CD4-positive, alpha-beta T cell treated with Interleukin-2 at 100 ng/mL for 4 hours (primary cell): ENCODE measurements around the gene FOXI3.

Experiments
- DNase-seq: peaks from one replicate; pipeline ENCODE4 v3.0.0-alpha.2; 2020; ENCODE audit warnings: low spot score

FOXI3 gene

DNA sequence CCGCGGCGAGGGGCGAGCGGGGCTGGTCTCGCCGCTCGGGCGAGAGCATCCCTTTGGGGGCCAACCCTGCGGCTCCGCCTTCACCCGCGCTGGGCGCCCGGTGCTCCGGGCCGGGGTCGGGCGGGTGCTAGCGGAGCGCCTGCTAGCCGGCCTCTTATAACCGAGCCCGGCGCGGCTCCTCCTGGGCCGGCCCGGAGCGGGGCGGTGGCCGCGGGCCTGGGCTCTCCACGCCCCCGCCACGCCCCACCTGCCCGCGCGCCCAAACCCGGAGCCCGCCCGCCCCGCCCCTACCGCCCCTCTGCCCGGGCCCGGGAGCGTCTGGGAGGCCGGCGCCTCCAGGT, at the start of gene FOXI3:
Gene FOXI3 (minus strand): TSS at position 129 of the 341 bp plus-strand sequence. CDS start 158 bp downstream, outside the sequence.
- DNase-seq, result no peak

- DNase-seq, result no peak
Measured at GRCh38 chr2:88500691-88501090, 48.2 kb upstream of the FOXI3 start.

- no peak for DNase-seq
Measured at GRCh38 chr2:88499204-88499603, 46.7 kb upstream of the FOXI3 start.

GRCh38 chr2:88493481-88493880, 41.0 kb upstream of the FOXI3 start:
- DNase-seq, result no peak

DNA sequence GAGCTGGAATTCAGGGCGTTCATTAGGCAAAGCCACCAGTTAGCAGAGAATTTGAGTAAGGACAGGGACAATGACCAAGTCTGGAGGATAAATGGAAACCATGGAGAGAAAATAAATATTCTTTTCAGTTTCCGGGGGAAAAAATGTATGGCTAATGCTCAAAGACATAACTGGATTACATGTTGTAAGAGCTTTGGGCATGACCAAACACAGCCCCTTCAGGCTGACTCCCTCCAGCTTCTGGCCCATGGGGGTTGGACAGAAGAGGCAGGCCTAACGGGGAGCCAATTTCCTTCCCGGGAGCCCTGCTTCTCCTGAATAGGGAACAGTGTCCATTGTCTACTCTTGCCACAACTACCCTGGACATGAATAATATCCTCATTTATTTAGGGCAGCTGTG, 39.5 kb upstream of the FOXI3 start:
- DNase-seq, result no peak

- no peak for DNase-seq
Measured at GRCh38 chr2:88489181-88489580, 36.7 kb upstream of the FOXI3 start.

- no peak for DNase-seq
Measured at GRCh38 chr2:88483200-88483599, 30.7 kb upstream of the FOXI3 start.

GRCh38 chr2:88481691-88482336, 29.3 kb upstream of the FOXI3 start:
- DNase-seq, result no peak

GRCh38 chr2:88472811-88473210, 20.3 kb upstream of the FOXI3 start:
- no peak for DNase-seq

- no peak for DNase-seq
Measured at GRCh38 chr2:88471083-88471942, 18.8 kb upstream of the FOXI3 start.

DNA sequence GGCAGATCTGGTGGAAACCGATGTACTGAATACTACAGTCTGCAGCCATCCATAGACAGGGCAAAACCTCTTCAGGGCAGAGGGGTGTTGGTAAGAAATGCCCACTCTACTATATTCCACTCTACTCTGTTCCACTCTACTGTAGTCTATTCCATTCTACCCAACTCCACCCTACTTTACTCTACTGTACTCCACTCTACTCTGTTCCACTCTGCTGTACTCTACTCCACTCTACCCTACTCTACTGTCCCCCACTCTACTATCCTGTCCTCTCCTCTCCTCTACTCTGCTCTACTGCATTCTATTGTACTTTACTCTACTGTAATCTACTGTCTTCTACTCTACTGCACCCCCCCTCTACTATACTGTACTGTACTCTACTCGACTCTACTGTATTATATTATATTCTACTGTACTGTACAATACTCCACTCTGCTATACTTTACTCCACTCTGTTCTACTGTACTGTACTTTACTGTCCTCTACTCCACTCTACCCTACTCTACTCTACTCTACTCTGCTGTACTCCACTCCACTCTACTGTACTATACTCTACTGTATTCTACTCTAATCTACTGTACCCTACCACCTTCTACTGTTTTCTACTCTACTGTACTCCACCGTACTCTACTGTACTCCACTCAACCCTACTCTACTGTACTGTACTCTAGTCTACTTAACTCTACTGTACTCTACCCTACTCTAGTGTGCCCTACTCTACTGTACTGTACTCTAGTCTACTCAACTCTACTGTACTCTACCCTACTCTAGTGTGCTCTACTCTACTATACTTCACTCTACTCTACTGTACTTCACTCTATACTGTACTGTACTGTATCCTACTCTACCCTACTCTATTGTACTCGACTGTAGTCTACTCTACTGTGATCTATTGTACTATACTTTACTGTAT, 17.0 kb upstream of the FOXI3 start:
- DNase-seq, result no peak

DNA sequence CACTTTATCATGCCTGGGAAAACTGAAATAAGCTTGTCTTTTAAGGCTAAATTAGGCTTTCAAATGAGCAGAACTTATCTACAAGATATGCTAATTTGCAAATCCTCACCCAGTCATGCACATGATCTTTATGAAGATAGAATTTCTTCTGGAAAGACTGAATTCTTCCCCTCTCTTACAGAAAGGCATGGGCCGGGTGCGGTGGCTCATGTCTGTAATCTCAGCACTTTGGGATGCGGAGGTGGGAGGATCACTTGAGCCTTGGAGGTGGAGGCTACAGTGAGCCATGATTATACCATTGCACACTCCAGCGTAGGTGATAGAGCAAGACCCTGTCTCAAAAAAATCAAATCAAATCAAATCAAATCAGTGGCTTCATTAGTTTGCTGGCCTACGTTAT, 11.7 kb upstream of the FOXI3 start:
- DNase-seq, result no peak

DNA sequence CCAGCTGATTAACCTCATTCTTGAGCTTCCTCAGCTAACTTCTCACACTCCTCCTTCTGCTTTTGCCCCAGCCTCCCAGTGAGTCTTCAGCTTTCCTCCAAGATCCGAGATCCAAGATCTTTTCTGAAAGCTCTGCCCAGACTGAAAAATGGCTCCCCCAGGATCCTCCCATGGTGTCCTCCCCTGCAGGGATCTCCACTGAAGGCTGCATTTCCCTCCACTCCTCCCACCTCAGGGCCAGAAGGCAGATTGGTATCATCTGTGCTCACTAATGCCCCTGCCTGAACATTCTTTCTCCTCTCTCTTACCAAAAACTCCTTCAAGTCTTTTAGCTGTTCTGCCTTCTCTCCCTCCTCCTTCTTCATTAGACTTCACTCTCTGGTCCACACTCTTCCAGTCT, 6.1 kb upstream of the FOXI3 start:
- no peak for DNase-seq

DNA sequence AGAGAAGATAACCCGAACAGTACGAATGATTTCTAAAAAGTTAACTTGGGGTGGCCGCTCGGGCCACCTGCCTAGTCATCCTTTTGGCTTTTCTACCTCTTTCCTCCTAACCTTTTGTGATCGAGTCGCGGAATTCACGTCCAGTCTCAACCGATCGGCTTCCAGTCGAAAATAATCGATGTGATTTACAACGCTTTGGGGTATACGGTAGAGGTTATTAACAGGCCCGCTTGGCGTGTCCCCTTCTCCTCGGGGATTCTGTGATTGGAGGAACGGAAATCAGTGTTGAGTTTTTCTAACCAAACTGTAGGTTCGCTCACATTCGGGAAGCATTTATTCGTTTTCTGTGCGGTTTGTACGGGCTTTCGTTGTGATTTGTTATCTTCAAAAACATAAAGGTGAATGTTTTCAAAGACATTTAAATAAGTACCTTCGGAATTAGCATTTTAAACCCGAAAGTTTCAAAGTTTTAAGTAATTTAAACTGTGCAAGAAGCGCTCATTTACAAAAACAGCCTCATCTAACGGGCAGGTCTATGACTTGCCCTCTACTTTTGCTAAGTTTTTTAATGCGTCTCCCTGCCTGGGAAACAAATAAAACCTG, 588 bp upstream of the FOXI3 start:
- no peak for DNase-seq

DNA sequence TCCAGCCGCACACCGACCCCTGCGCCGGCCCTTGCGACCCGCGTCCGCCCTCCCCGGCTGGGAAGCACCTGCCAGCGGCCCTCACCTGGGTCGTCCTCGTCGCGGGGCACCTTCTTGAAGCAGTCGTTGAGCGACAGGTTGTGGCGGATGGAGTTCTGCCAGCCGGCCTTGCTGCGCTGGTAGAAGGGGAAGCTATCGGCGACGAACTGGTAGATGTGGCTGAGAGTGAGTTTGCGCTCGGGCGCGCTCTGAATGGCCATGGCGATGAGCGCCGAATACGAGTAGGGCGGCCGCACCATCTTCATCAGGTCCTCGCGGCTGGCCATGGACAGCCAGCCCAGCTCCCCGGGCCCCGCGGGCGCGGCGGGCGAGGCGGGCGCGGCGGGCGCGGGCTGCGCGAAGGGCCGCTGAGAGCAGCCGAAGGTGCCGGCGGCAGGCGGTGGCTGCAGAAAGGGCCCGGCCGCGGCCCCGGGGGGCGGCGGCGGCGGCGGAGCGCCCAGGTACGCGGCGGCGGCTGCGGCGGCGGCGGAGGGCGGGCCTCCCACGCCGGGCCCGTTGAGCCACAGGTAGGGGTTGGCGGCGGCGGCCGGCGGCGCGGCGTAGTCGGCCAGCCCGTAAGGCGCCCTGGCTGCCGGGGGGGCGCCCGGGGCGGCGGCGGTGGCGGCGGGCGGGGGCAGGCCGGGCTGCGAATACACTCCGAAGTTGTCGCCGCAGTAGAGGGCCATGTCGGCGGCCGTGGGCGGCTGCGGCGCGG, 505 bp downstream of the FOXI3 start:
- no peak for DNase-seq

- DNase-seq, result no peak
Measured at GRCh38 chr2:88450925-88451810, 1.3 kb downstream of the FOXI3 start.

GRCh38 chr2:88450186-88450585, 2.3 kb downstream of the FOXI3 start:
- DNase-seq, result no peak

DNA sequence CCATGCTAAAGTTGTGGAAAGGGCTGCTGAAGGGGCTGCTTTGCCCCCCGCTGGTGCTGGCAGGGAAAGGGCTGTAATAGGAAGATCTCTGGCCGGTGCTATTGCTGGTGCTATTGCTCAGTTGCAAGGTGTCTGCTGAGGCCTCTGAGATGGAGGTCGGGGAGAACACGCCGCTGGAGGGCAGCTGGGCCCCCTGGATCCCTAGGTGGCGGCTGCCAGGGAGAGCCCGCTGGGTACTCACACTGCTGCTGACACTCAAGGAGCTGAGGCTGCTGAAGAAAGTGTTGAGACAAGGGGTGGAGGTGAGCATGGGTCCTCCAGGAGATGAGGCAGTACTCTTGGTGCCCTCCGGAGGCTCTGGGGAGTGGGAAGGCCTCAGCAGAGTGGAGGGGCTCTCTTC, 4.2 kb downstream of the FOXI3 start:
- DNase-seq, result no peak

DNA sequence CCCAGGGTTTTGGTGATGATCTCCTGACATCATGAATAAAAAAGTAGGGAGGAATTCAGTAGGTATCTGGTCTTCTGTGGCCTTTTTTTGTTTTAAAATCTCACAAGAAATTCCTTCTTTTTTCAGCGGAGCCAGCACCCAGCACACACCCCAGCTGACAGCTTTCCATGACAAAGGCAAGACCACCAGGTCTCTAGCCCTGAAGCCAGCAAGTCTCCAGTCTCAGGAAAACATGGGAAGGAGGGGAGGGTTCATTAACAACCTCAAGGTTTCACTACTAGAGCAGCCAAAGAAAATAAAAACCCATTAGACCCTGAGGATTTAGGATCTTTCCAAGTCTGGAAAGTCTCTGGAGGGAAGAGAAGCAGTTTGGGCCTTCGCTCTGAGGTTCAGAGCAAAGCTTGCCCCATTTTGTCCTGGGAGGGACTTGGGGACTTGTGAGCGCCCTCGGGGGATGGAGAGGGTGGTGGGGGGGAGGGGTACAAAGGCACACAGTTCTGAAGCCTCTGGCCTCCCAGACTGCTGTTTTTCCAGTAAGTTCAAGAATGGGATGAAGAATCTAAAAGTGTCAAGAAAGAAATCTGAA, 9.0 kb downstream of the FOXI3 start:
- DNase-seq, result no peak

- no peak for DNase-seq
Measured at GRCh38 chr2:88442473-88442872, 10.0 kb downstream of the FOXI3 start.
